GM21526 (cell line): ENCODE data around the gene DOK4.
"Not testable (repeated sequence)": the region's sequence is repeated elsewhere in the genome, so short reads cannot be mapped to it uniquely, and the experiment has no call there.

Experiments used
- ATAC-seq: cut with Tn5 transposase; IDR thresholded peaks from one replicate; pipeline ENCODE4 v1.9.1; 2021; ENCODE audit warnings: moderate library complexity; ENCODE audit not compliant: unreplicated experiment, low FRiP score

DOK4 gene

GRCh38 chr16:57452021-57452420 lies 34.3 kb downstream of the DOK4 start:
- ATAC-seq: no peak

- peak; percentile 95 for ATAC-seq
These were observed 38.9 kb downstream of the DOK4 start, which contains the start of the genes CIAPIN1 and COQ9 for GRCh38 chr16:57447186-57447962. Gene CIAPIN1 (minus strand): TSS chr16:57447385. CDS start chr16:57440928, 6,457 bp downstream. Gene COQ9 (plus strand): TSS chr16:57447479. CDS start chr16:57447506, 27 bp downstream.

GRCh38 chr16:57446531-57447185 lies 39.6 kb downstream of the DOK4 start:
- peak; percentile 37 for ATAC-seq

- no peak for ATAC-seq
These were observed 40.8 kb downstream of the DOK4 start for GRCh38 chr16:57445510-57445909.

- no peak for ATAC-seq
These were observed 41.6 kb downstream of the DOK4 start for GRCh38 chr16:57444711-57445110.

GRCh38 chr16:57440551-57440950 lies 45.7 kb downstream of the DOK4 start:
- ATAC-seq: not testable (repeated sequence)

GRCh38 chr16:57439947-57440346 lies 46.3 kb downstream of the DOK4 start:
- ATAC-seq: not testable (repeated sequence)

GRCh38 chr16:57435838-57436237 lies 50.5 kb downstream of the DOK4 start:
- no peak for ATAC-seq

- no peak for ATAC-seq
These were observed 52.3 kb downstream of the DOK4 start for GRCh38 chr16:57434003-57434402.

GRCh38 chr16:57432989-57433388 lies 53.3 kb downstream of the DOK4 start:
- no peak for ATAC-seq

GRCh38 chr16:57432505-57432904 lies 53.8 kb downstream of the DOK4 start:
- no peak for ATAC-seq

- no peak for ATAC-seq
These were observed 55.3 kb downstream of the DOK4 start for GRCh38 chr16:57430955-57431354.

GRCh38 chr16:57427824-57428223 lies 58.5 kb downstream of the DOK4 start:
- no peak for ATAC-seq

GRCh38 chr16:57427307-57427706 lies 59.0 kb downstream of the DOK4 start:
- no peak for ATAC-seq

- ATAC-seq: no peak
These were observed 59.9 kb downstream of the DOK4 start for GRCh38 chr16:57426356-57426755.

- ATAC-seq: no peak
These were observed 61.7 kb downstream of the DOK4 start for GRCh38 chr16:57424583-57424982.

GRCh38 chr16:57423152-57423551 lies 63.1 kb downstream of the DOK4 start:
- no peak for ATAC-seq

GRCh38 chr16:57422026-57422944 lies 64.0 kb downstream of the DOK4 start:
- no peak for ATAC-seq
